ENCODE data around the gene GORASP2. TPM values are rescaled to one million over a fixed set of nuclear protein-coding genes. Genes with fewer than 3 reads are reported as not detected.
A peak's percentile ranks its signal among the peaks of the same experiment; 100 is the strongest.

GORASP2 gene
- 10 to 100 TPM; 53.9 to 67.0 (median 56.3) TPM for total RNA-seq

- TF ChIP-seq POLR2A (IDR thresholded peaks at IDR 0.05) (peak; percentile 87 to 89), CTCF (IDR thresholded peaks at IDR 0.05 in 4 of 5, conservative IDR thresholded peaks at IDR 0.05 in 1 of 5) (peak; percentile 92 to 98 (median 97))
- Histone ChIP-seq H3K36me3 (no peaks in the 10 kb centered on the region), H3K27ac (peak within 1 kb of the TSS; percentile 86 to 95 (median 92)), H3K4me1 (peaks cover 27 to 37% of the 10 kb centered on the region in 2 donors), H3K27me3 (no peaks in the 10 kb centered on the region), H3K9me3 (no peaks in the 10 kb centered on the region), H3K4me3 (peak within 1 kb of the TSS; percentile 77 to 91 (median 84))
- intact Hi-C loops (cut with DNase I; ENCODE audit: low total_unique reads), result loop anchor here (1.0 to 5.0 kb wide), 4 partner anchors 44 to 758 kb away; partner anchors contain the start of genes DCAF17, DYNC1I2 and TLK1
- DNase-seq (peak; percentile 96 to 98), ATAC-seq (peak; percentile 93 to 94)
- in situ Hi-C loops (cut with MboI; ENCODE audit: low sequenced_read_pairs in 4 of 4), result loop anchor here in 2 of 4 donors (25.0 kb wide), 2 partner anchors 758 to 1342 kb away; partner anchors contain the start of genes DYNC1I2 (in 2 of the 2) and PPIG (in 1 of the 2)
These were observed at the start of gene GORASP2 for GRCh38 chr2:170928824-170929685. Gene GORASP2 (plus strand): TSS chr2:170929253. CDS start chr2:170929341, 88 bp downstream.

DNA sequence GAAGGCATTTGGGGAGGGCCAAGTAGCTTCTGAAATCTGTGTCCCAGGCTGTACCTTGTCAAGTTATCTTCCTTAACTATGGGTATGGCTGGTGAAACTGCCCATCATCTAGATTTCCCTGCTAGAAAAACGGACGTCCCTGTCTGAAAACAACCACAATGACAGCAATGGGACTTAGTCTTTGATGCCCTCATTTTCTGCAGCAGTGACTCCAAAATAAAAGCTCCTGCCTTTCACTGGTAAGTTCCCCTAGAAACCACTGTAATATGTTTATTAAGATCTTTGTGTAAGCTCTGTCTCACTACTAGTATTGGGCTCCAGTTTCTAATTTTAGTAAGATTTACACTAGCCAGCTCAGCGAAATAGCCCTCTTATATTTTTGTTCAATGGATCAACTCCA, 47.2 kb upstream of the GORASP2 start:
- intact Hi-C loops (cut with DNase I; ENCODE audit: low total_unique reads), result no loop called here
- DNase-seq, result no peak

GRCh38 chr2:170882758-170883157, 46.3 kb upstream of the GORASP2 start:
- intact Hi-C loops (cut with DNase I; ENCODE audit: low total_unique reads), result no loop called here
- no peak overlapping the region for H3K27ac ChIP-seq
- DNase-seq (no peak), ATAC-seq (no peak)
- in situ Hi-C loops (cut with MboI; ENCODE audit: low sequenced_read_pairs in 4 of 4), result no loop called here
- TF ChIP-seq POLR2A (IDR thresholded peaks at IDR 0.05) (no peak), CTCF (IDR thresholded peaks at IDR 0.05 in 4 of 5, conservative IDR thresholded peaks at IDR 0.05 in 1 of 5) (no peak)
- no peaks in the 10 kb centered on the region for H3K36me3 ChIP-seq
- no peaks in the 10 kb centered on the region for H3K9me3 ChIP-seq
- no peak overlapping the region for H3K4me3 ChIP-seq
- no peaks in the 10 kb centered on the region for H3K27me3 ChIP-seq
- H3K4me1 ChIP-seq, result no peaks in the 10 kb centered on the region

More for the DNA sequence above, 47.2 kb upstream of the GORASP2 start:
- Histone ChIP-seq H3K27me3 (no peaks in the 10 kb centered on the region), H3K9me3 (no peaks in the 10 kb centered on the region), H3K36me3 (no peaks in the 10 kb centered on the region), H3K4me1 (no peaks in the 10 kb centered on the region), H3K4me3 (no peak overlapping the region), H3K27ac (no peak overlapping the region)
- in situ Hi-C loops (cut with MboI; ENCODE audit: low sequenced_read_pairs in 4 of 4), result no loop called here
- TF ChIP-seq CTCF (IDR thresholded peaks at IDR 0.05 in 4 of 5, conservative IDR thresholded peaks at IDR 0.05 in 1 of 5) (no peak), POLR2A (IDR thresholded peaks at IDR 0.05) (no peak)
- ATAC-seq, result no peak

DNA sequence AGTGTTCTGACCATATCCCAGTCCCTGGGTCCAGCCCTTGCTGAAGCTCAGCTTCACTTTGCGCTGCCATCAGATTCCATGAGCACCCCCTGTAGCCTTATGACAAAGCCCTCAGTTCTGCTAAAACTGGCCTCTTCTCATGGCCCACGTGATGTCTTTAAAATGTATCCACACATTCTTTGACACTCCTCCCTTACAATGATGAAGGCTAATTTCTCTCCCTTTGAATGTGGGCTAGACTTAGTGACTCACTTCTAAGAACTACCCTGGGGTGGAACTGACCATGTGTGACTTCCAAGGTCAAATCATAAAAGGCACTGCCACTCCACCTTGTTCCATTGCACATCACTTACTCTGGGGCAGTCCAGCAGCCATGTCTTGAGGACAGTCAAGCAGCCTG, 45.4 kb upstream of the GORASP2 start:
- DNase-seq, result no peak
- intact Hi-C loops (cut with DNase I; ENCODE audit: low total_unique reads) (no loop called here), in situ Hi-C loops (cut with MboI; ENCODE audit: low sequenced_read_pairs in 4 of 4) (no loop called here)
- Histone ChIP-seq H3K27me3 (no peaks in the 10 kb centered on the region), H3K27ac (no peak overlapping the region), H3K4me3 (no peak overlapping the region), H3K36me3 (no peaks in the 10 kb centered on the region), H3K4me1 (no peaks in the 10 kb centered on the region), H3K9me3 (no peaks in the 10 kb centered on the region)
- TF ChIP-seq POLR2A (IDR thresholded peaks at IDR 0.05) (no peak), CTCF (IDR thresholded peaks at IDR 0.05 in 4 of 5, conservative IDR thresholded peaks at IDR 0.05 in 1 of 5) (no peak)
- no peak for ATAC-seq

All from gastrocnemius medialis (tissue), 4 donors.